SK-N-SH (cell line): ENCODE data around the gene CD300C. TPM values are rescaled to one million over a fixed set of nuclear protein-coding genes. Genes with fewer than 3 reads are reported as not detected.

Experiments used
- CTCF ChIA-PET: fragments of 300-600, 350-600 bp; formaldehyde crosslinking; extraction: SDS; loops from one replicate; lab custom pipeline; 2021; lab: Yijun Ruan, JAX
- POLR2A ChIA-PET: fragments of 350-600 bp; sonication (Branson Sonifier 250); formaldehyde crosslinking; extraction: SDS; loops from one replicate; lab custom pipeline; 2020; ENCODE audit warnings: antibody characterized with exemption, inconsistent platforms; lab: Yijun Ruan, JAX
- DNase-seq: peaks from one replicate; pipeline ENCODE4 v3.0.0; 2012
- H2AFZ ChIP-seq: fragments of 200-600 bp; sonication (generic); 2 replicates; pipeline ENCODE4 v1.8.1; 2016; ENCODE audit warnings: antibody characterized with exemption, mild to moderate bottlenecking, low read depth
- H3F3A ChIP-seq: fragments of 200-600 bp; sonication (generic); replicated peaks from 2 replicates; pipeline ENCODE3; 2016; ENCODE audit warnings: antibody characterized with exemption, mild to moderate bottlenecking; ENCODE audit not compliant: insufficient read depth
- H3K27ac ChIP-seq, 2 experiments: fragments of 200-500 bp in 1 of 2; fragments of 200-600 bp in 1 of 2; sonication (Bioruptor generic) in 1 of 2; sonication (generic), shearing (Covaris generic) in 1 of 2; 2 replicates each; pipeline versions ENCODE4 v1.5.1 to v1.6.1; 2014 to 2016; ENCODE audit warnings: low read depth in 2 of 2, inconsistent platforms in 1 of 2, low read length in 1 of 2, mild to moderate bottlenecking in 1 of 2, mixed read lengths in 1 of 2
- H3K27me3 ChIP-seq: fragments of 200-600 bp; sonication (generic), shearing (Covaris generic); 2 replicates; pipeline ENCODE4 v1.6.1; 2016; ENCODE audit warnings: mixed run types; ENCODE audit not compliant: insufficient read depth
- H3K36me3 ChIP-seq, 2 experiments: fragments of 200-500 bp in 1 of 2; fragments of 200-600 bp in 1 of 2; sonication (Bioruptor generic) in 1 of 2; sonication (generic) in 1 of 2; replicated peaks in 1 of 2; 2 replicates each; pipeline versions ENCODE3 to v1.5.1; 2014 to 2016; ENCODE audit warnings: low read length in 1 of 2, mild to moderate bottlenecking in 1 of 2; ENCODE audit not compliant: insufficient read depth in 2 of 2, control insufficient read depth in 1 of 2
- H3K4me1 ChIP-seq, 2 experiments: fragments of 200-500 bp in 1 of 2; fragments of 200-600 bp in 1 of 2; sonication (Bioruptor generic) in 1 of 2; sonication (generic), shearing (Covaris generic) in 1 of 2; 2 replicates each; pipeline versions ENCODE4 v1.5.1 to v1.6.1; 2014 to 2016; ENCODE audit warnings: low read depth in 1 of 2, low read length in 1 of 2, mixed run types in 1 of 2; ENCODE audit not compliant: insufficient read depth in 2 of 2, control insufficient read depth in 1 of 2
- H3K4me2 ChIP-seq: fragments of 200-600 bp; sonication (generic), shearing (Covaris generic); 2 replicates; pipeline ENCODE4 v1.6.1; 2017; ENCODE audit warnings: mixed run types
- H3K4me3 ChIP-seq, 2 experiments: fragments of 200-500 bp in 1 of 2; fragments of 200-600 bp in 1 of 2; sonication (Bioruptor generic) in 1 of 2; sonication (generic), shearing (Covaris generic) in 1 of 2; 2 replicates each; pipeline versions ENCODE4 v1.5.1 to v1.8.1; 2014 to 2016; ENCODE audit warnings: low read depth in 2 of 2, inconsistent platforms in 1 of 2, low read length in 1 of 2, mild to moderate bottlenecking in 1 of 2, mixed read lengths in 1 of 2, moderate library complexity in 1 of 2
- H3K79me2 ChIP-seq: fragments of 200-600 bp; sonication (generic); 2 replicates; pipeline ENCODE4 v1.8.1; 2017; ENCODE audit warnings: mild to moderate bottlenecking; ENCODE audit not compliant: insufficient read depth
- H3K9ac ChIP-seq: fragments of 200-600 bp; sonication (generic); 2 replicates; pipeline ENCODE4 v1.6.1; 2017; ENCODE audit warnings: mixed run types
- H3K9me2 ChIP-seq: fragments of 200-600 bp; sonication (generic); 2 replicates; pipeline ENCODE4 v1.6.1; 2017; ENCODE audit warnings: mixed run types
- H3K9me3 ChIP-seq: fragments of 200-600 bp; sonication (generic); 2 replicates; pipeline ENCODE4 v1.6.1; 2017; ENCODE audit warnings: mixed run types, mild to moderate bottlenecking, moderate library complexity
- H4K20me1 ChIP-seq: fragments of 200-600 bp; sonication (generic); 2 replicates; pipeline ENCODE4 v1.6.1; 2017; ENCODE audit warnings: mild to moderate bottlenecking, mixed run types; ENCODE audit not compliant: insufficient read depth
- CTCF ChIP-seq: fragments of 200-600 bp; sonication (generic); IDR thresholded peaks from 2 replicates; pipeline ENCODE4 v1.6.1; 2017; ENCODE audit warnings: antibody characterized with exemption, mild to moderate bottlenecking, moderate library complexity
- EP300 ChIP-seq, 2 experiments: IDR thresholded peaks; 2 replicates each; pipeline versions ENCODE4 v1.4.0 to v1.6.1; 2012; ENCODE audit warnings: borderline replicate concordance in 1 of 2, low read depth in 1 of 2, low read length in 1 of 2
- EZH2phosphoT487 ChIP-seq: fragments of 200-600 bp; sonication (generic); IDR thresholded peaks from 2 replicates; pipeline ENCODE4 v1.6.1; 2017; ENCODE audit warnings: low read depth, mixed run types, mild to moderate bottlenecking, antibody characterized with exemption, moderate library complexity, borderline replicate concordance
- FOSL2 ChIP-seq: IDR thresholded peaks from 2 replicates; pipeline ENCODE4 v1.4.0; 2012; ENCODE audit warnings: low read depth, mild to moderate bottlenecking, moderate library complexity, borderline replicate concordance
- FOXJ3 ChIP-seq: sonication (generic); formaldehyde crosslinking; IDR thresholded peaks from 2 replicates; pipeline ENCODE4 v1.5.1; 2020; ENCODE audit warnings: mild to moderate bottlenecking, missing genetic modification reagents
- FOXM1 ChIP-seq: IDR thresholded peaks from 2 replicates; pipeline ENCODE4 v1.4.0; 2012; ENCODE audit warnings: low read depth, mild to moderate bottlenecking
- MAX ChIP-seq: IDR thresholded peaks from 2 replicates; pipeline ENCODE4 v1.4.0; 2012; ENCODE audit warnings: low read depth
- NRF1 ChIP-seq: IDR thresholded peaks from 2 replicates; pipeline ENCODE4 v1.6.1; 2012; ENCODE audit warnings: low read depth, mild to moderate bottlenecking, low read length
- RAD21 ChIP-seq: IDR thresholded peaks from 2 replicates; pipeline ENCODE4 v1.6.1; 2012; ENCODE audit warnings: mild to moderate bottlenecking, low read length
- RCOR1 ChIP-seq: fragments of 150-350 bp; IDR thresholded peaks from 2 replicates; pipeline ENCODE4 v1.6.1; 2017; ENCODE audit warnings: antibody characterized with exemption, low read length
- TAF1 ChIP-seq: IDR thresholded peaks from 2 replicates; pipeline ENCODE4 v1.6.1; 2012; ENCODE audit warnings: low read depth, mild to moderate bottlenecking, low read length, moderate library complexity, borderline replicate concordance
- TCF12 ChIP-seq: IDR thresholded peaks from 2 replicates; pipeline ENCODE4 v1.4.0; 2012
- TEAD4 ChIP-seq: IDR thresholded peaks from 2 replicates; pipeline ENCODE4 v1.4.0; 2012; ENCODE audit warnings: mild to moderate bottlenecking, borderline replicate concordance; ENCODE audit not compliant: insufficient read depth
- ZBTB33 ChIP-seq: IDR thresholded peaks from 2 replicates; pipeline ENCODE4 v1.4.0; 2012; ENCODE audit warnings: low read depth, borderline replicate concordance
- WGBS: methylation state at CpG from one replicate; pipeline ENCODE4 v1.1.6; 2017; ENCODE audit warnings: low lambda C conversion rate; 5-methylcytosine and 5-hydroxymethylcytosine counted together
- polyA plus RNA-seq, 3 experiments: library from polyadenylated mRNA; depleted of rRNA; stranded (reverse); fragments of >200 nt; gene quantifications; 2 replicates each; pipeline ENCODE4 v1.2.3, GENCODE V29; 2012

Gene CD300C
- polyA plus RNA-seq, 1 of the 3 experiments (the other 2 are of a cell fraction) = not detected

GRCh38 chr17:74528491-74529199, 17.3 kb downstream of the CD300C start (continued):
- no peak for TF ChIP-seq CTCF

GRCh38 chr17:74527756-74528155, 18.2 kb downstream of the CD300C start:
- Histone ChIP-seq H3K36me3 (no peaks in the 10 kb centered on the region), H3K9me3 (no peaks in the 10 kb centered on the region), H3K9me2 (no peaks in the 10 kb centered on the region), H3K4me1 (no peaks in the 10 kb centered on the region), H3F3A (no peaks in the 10 kb centered on the region), H3K9ac (no peak overlapping the region), H3K4me3 (no peak overlapping the region)
- 46% methylated on average over 8 of the region's 8 CpGs for WGBS
- POLR2A ChIA-PET = no interaction called here
- no peak for TF ChIP-seq TCF12
- no peak for TF ChIP-seq NRF1
- no peak for TF ChIP-seq FOXJ3 (CRISPR knock-in tag)
- no peak for TF ChIP-seq EZH2phosphoT487
- TF ChIP-seq EP300 (IDR thresholded peaks at IDR 0.05; ENCODE audit: borderline replicate concordance in 1 of 2, low read depth in 1 of 2, low read length in 1 of 2) = no peak
- TF ChIP-seq MAX = no peak
- no peak for TF ChIP-seq TEAD4
- no peak for TF ChIP-seq RAD21
- TF ChIP-seq FOSL2 = no peak
- no peak for TF ChIP-seq RCOR1
- no peak for TF ChIP-seq TAF1
- TF ChIP-seq ZBTB33 = no peak
- TF ChIP-seq FOXM1 = no peak
- TF ChIP-seq, all 33 proteins: peak for 0
- no peak for DNase-seq
- Histone ChIP-seq H3K79me2 (no peaks in the 10 kb centered on the region), H4K20me1 (no peaks in the 10 kb centered on the region), H2AFZ (no peak overlapping the region), H3K27me3 (no peaks in the 10 kb centered on the region), H3K4me2 (no peak overlapping the region), H3K27ac (no peak overlapping the region)
- CTCF ChIA-PET = interaction anchor here (0.5 to 3.1 kb wide), 6 partner anchors 30 to 227 kb away, joined by 3 to 14 read pairs (median 4); partner anchors contain the start of gene CD300H
